Thymus (tissue), 11 donors: ENCODE measurements around the gene RALY. TPM values are rescaled to one million over a fixed set of nuclear protein-coding genes. Genes with fewer than 3 reads are reported as not detected.

Experiments used
- DNase-seq, 9 donors: peaks; one replicate each; pipeline ENCODE4 v3.0.0-alpha.2; 2013; ENCODE audit warnings: low spot score in 9 of 9, low read depth in 6 of 9, missing footprints in 1 of 9
- H3K27ac ChIP-seq, 2 donors: one replicate each; pipeline ENCODE4 v1.5.1; 2013; ENCODE audit warnings: control low read depth in 1 of 2, low read depth in 1 of 2, low read length in 1 of 2, mild to moderate bottlenecking in 1 of 2, moderate library complexity in 1 of 2
- H3K27me3 ChIP-seq, 2 donors: one replicate each; pipeline ENCODE4 v1.5.1; 2013; ENCODE audit warnings: low read length in 1 of 2; ENCODE audit not compliant: control insufficient read depth in 2 of 2, insufficient read depth in 1 of 2
- H3K36me3 ChIP-seq, 2 donors: one replicate each; pipeline ENCODE4 v1.5.1; 2013; ENCODE audit warnings: low read length in 1 of 2, mild to moderate bottlenecking in 1 of 2, moderate library complexity in 1 of 2; ENCODE audit not compliant: control insufficient read depth in 2 of 2, insufficient read depth in 2 of 2
- H3K4me1 ChIP-seq, 2 donors: one replicate each; pipeline ENCODE4 v1.5.1; 2013; ENCODE audit warnings: low read length in 2 of 2; ENCODE audit not compliant: control insufficient read depth in 2 of 2, insufficient read depth in 2 of 2
- H3K4me3 ChIP-seq, 2 donors: one replicate each; pipeline ENCODE4 v1.5.1; 2013; ENCODE audit warnings: low read length in 2 of 2, control low read depth in 1 of 2, mild to moderate bottlenecking in 1 of 2
- H3K9me3 ChIP-seq, 2 donors: one replicate each; pipeline ENCODE4 v1.5.1; 2013; ENCODE audit warnings: low read length in 1 of 2, mild to moderate bottlenecking in 1 of 2; ENCODE audit not compliant: control insufficient read depth in 2 of 2, insufficient read depth in 1 of 2
- WGBS: extraction: QIAGEN DNeasy Blood & Tissue Kit; methylation state at CpG from one replicate; pipeline ENCODE4 v1.1.7; 2013; 5-methylcytosine and 5-hydroxymethylcytosine counted together
- polyA plus RNA-seq: library from polyadenylated mRNA; stranded (reverse); fragments of 200-250 nt; gene quantifications from one replicate; pipeline ENCODE4 v1.2.3, GENCODE V29; 2013
- total RNA-seq: library from RNA; stranded (reverse); fragments of 120-200 nt; gene quantifications from one replicate; pipeline ENCODE4 v1.2.4, GENCODE V29; 2013
- donor health status: healthy.

The RALY gene
- total and polyA plus RNA-seq, 2 donors, result 90.2 to 131 TPM

- WGBS, result under 1% methylated on average over 35 of the region's 35 CpGs
Measured at GRCh38 chr20:33992923-33993575, 662 bp upstream of the RALY start.

DNA sequence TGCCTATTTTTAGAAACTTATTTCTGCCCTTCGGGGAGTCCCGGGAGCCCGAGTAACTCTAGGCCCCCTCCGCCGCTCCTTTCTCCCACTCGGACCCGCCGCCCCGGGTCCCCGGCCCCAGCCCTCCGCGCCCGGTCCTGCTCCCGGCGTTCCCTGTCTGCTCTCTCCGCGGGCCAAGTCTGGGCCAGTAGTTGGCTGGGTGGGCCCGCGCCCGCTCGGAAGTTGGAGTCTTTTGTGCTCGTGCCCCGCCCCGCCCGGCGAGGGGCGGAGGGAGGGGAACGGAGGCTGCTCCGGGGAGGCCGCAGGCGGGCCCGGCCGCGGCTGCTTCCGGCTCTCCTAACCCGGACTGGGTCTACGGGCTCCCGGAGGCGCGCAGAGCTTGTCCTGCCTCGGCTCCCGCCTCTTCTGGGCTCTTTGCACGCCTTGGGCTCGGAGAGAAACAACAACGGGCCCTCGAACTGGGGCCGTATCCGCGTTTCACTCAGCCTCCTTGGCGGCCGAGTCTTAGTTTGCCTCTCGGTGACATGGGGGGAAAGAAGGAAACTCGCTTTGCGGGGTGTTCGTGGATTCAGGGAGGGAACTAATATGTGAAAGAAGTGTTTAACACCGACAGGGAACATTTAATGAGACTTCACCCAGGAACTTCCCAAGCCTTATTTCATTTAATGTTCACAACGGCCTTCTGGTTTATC lies 657 bp downstream of the RALY start:
- Histone ChIP-seq H3K27me3 (no peaks in the 10 kb centered on the region), H3K36me3 (peaks cover 6 to 8% of the 10 kb centered on the region in 2 donors), H3K4me3 (peak overlapping the region; percentile 78 to 99), H3K27ac (peak overlapping the region; percentile 95 to 98), H3K4me1 (peaks cover 16 to 40% of the 10 kb centered on the region in 2 donors), H3K9me3 (no peaks in the 10 kb centered on the region)
- DNase-seq, result peak in 8 of 9 donors; percentile 50 to 89 (median 76)
- under 1% methylated on average over 57 of the region's 57 CpGs for WGBS

More at GRCh38 chr20:33992923-33993575, 662 bp upstream of the RALY start:
- peak; percentile 91 to 99 (median 98) for DNase-seq
- H3K27ac ChIP-seq, result peak overlapping the region; percentile 95 to 98
- peak overlapping the region; percentile 78 to 99 for H3K4me3 ChIP-seq
- no peaks in the 10 kb centered on the region for H3K27me3 ChIP-seq
- no peaks in the 10 kb centered on the region for H3K9me3 ChIP-seq
- peaks cover 6 to 7% of the 10 kb centered on the region in 2 donors for H3K36me3 ChIP-seq
- peaks cover 16 to 38% of the 10 kb centered on the region in 2 donors for H3K4me1 ChIP-seq

- DNase-seq, result no peak
- no peaks in the 10 kb centered on the region for H3K27me3 ChIP-seq
- H3K4me1 ChIP-seq, result peaks cover 16 to 43% of the 10 kb centered on the region in 2 donors
- no peaks in the 10 kb centered on the region for H3K9me3 ChIP-seq
- peaks cover 6 to 8% of the 10 kb centered on the region in 2 donors for H3K36me3 ChIP-seq
- H3K4me3 ChIP-seq, result peak overlapping the region; percentile 78 to 99
- H3K27ac ChIP-seq, result no peak overlapping the region
- 28% methylated on average over 8 of the region's 8 CpGs for WGBS
Measured at GRCh38 chr20:33995053-33995831, 1.5 kb downstream of the RALY start.

DNA sequence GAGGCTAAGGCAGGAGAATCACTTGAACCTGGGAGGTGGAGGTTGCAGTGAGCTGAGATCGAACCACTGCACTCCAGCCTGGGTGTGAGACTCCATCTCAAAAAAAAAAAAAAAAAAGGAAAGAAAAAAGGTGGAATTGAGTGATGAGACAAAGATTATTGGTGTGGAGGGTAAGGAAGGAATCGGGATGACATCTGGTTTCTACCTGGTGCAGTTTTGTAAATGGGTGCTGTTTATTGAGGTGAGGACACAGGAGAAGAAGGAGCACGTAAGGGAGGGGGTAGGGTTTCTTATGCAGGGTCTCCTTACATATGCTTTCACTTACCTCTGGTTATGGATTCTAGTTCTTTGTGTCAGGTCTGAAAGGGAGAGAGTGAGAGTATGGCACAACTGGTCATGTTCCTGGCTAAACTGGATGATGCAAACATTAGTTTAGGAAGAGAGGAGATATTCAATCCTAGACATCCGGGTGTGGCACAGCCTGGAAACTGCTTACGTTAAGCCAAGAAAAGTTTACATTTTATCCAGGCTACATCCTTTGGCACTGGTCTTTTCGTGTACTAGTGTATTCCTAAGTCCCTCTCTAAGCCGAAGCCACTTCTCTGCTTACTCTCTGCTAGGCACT lies 5.4 kb downstream of the RALY start:
- DNase-seq, result no peak
- Histone ChIP-seq H3K9me3 (no peaks in the 10 kb centered on the region), H3K4me3 (no peak overlapping the region), H3K27me3 (no peaks in the 10 kb centered on the region), H3K36me3 (peaks cover 6 to 22% of the 10 kb centered on the region in 2 donors), H3K4me1 (peaks cover 16 to 31% of the 10 kb centered on the region in 2 donors), H3K27ac (no peak overlapping the region)
- 96% methylated on average over 7 of the region's 7 CpGs for WGBS

- Histone ChIP-seq H3K9me3 (no peaks in the 10 kb centered on the region), H3K4me3 (no peak overlapping the region), H3K27me3 (no peaks in the 10 kb centered on the region), H3K36me3 (peaks cover 6 to 25% of the 10 kb centered on the region in 2 donors), H3K27ac (no peak overlapping the region), H3K4me1 (peaks cover 11 to 19% of the 10 kb centered on the region in 2 donors)
- 88% methylated on average over 2 of the region's 2 CpGs for WGBS
- DNase-seq, result no peak
Measured at GRCh38 chr20:34001378-34001777, 7.7 kb downstream of the RALY start.

DNA sequence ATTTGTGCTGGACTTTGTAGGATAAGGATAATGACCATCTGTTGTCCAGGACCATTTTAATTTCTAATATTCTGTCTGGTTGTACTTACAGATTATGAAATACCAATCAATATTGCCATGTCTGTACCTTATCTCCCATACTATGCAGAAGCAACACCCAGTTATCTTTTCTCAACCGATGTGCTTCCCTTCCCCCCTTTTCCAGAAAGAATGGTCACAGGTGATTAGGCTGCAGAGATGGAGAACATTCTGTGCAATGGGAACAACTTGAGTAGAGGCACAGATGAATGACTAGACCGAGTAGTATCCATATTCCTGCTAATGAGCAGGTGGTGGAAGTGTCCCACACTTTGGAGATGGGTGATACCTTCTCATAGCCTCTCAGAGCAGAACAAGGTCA lies 10.5 kb downstream of the RALY start:
- 97% methylated on average over 2 of the region's 2 CpGs for WGBS
- H3K4me1 ChIP-seq, result peaks cover 4 to 15% of the 10 kb centered on the region in 2 donors
- H3K36me3 ChIP-seq, result peaks cover 0 to 17% of the 10 kb centered on the region in 2 donors

GRCh38 chr20:34004790-34005457 lies 11.2 kb downstream of the RALY start:
- no peak overlapping the region for H3K27ac ChIP-seq
- no peaks in the 10 kb centered on the region for H3K27me3 ChIP-seq
- no peak overlapping the region for H3K4me3 ChIP-seq
- WGBS, result 98% methylated on average over 11 of the region's 11 CpGs
- DNase-seq, result no peak
- no peaks in the 10 kb centered on the region for H3K9me3 ChIP-seq
- H3K4me1 ChIP-seq, result peaks cover 11 to 22% of the 10 kb centered on the region in 2 donors
- H3K36me3 ChIP-seq, result peaks cover 0 to 17% of the 10 kb centered on the region in 2 donors

More for the DNA sequence above, 10.5 kb downstream of the RALY start:
- no peak overlapping the region for H3K27ac ChIP-seq
- H3K9me3 ChIP-seq, result no peaks in the 10 kb centered on the region
- no peaks in the 10 kb centered on the region for H3K27me3 ChIP-seq
- no peak for DNase-seq
- H3K4me3 ChIP-seq, result no peak overlapping the region

DNA sequence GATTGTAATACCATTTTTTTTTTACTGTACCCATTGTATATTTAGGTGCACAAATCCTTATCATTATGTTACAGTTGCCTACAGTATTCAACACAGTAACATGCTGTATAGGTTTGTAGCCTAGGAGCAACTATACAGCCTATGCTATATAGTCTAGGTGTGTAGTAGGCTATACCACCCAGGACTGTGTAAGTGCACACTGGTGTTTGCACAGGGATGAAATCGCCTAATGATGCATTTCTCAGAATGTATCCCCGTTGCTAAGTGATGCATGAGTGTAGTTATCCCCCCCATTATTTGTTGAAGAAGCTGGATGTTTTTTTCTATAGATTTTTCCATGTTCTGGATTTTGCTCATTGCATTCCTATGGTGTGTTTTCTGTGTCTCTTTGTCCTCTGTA lies 12.9 kb downstream of the RALY start:
- H3K27me3 ChIP-seq, result no peaks in the 10 kb centered on the region
- WGBS, result 98% methylated on average over 2 of the region's 2 CpGs
- no peaks in the 10 kb centered on the region for H3K9me3 ChIP-seq
- H3K27ac ChIP-seq, result no peak overlapping the region
- peaks cover 0 to 17% of the 10 kb centered on the region in 2 donors for H3K36me3 ChIP-seq
- H3K4me1 ChIP-seq, result peaks cover 13 to 19% of the 10 kb centered on the region in 2 donors
- no peak overlapping the region for H3K4me3 ChIP-seq
- no peak for DNase-seq
